ENCODE measurements around the gene CABP4. TPM values are rescaled to one million over a fixed set of nuclear protein-coding genes. Genes with fewer than 3 reads are reported as not detected.
A peak's percentile ranks its signal among the peaks of the same experiment; 100 is the strongest.

The CABP4 gene
- total and polyA plus RNA-seq, 2 donors (not counting 1 experiment from before 2014, with no cell fraction given) = 3.2 to 5.2 TPM

DNA sequence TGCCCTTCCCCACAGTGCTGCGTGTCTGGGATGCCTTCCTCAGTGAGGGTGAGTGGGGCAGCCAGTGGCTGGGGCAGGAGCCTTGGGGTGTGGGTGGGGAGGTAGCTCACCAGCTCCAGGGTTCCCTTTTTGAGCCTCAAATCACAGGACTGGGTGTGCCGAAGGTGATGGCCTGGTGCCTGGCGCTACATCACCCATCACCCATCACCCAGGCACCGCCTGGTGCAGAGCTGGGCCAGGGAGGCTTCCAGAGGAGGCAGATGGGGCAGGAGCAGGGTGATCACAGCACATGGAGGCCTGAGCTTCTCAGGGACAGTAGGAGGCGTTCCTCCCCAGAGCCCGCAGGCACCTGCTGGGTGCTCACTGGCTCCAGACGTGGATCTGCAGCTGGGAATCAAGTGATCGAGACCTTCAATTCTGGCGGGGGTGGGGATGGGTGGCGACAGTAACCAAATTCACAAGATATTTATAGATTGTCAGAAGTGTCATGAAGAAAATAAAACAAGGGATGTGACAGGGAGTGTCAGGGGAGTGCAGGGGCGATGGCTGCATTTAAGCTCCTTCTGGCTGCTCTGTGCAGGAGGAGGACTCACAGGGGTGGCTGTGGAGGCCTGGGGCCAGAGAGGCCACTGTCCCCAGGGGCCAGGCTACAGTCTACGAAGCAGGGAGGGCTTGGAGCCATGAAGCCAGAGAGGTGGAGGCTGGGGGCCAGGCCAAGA lies 48.0 kb upstream of the CABP4 start:
- peak overlapping the region; percentile 83 to 88 for H3K27ac ChIP-seq (ENCODE audit: low read length in 2 of 2)
- peaks cover 0 to 49% of the 10 kb centered on the region in 2 experiments for H3K36me3 ChIP-seq (replicated peaks in 1 of 2; ENCODE audit: control extremely low read depth in 1 of 2, control insufficient read depth in 1 of 2, extremely low read depth in 1 of 2, insufficient read depth in 2 of 2, low read length in 1 of 2)
- peak overlapping the region; percentile 89 for H3K4me2 ChIP-seq (replicated peaks; ENCODE audit: low read depth, low read length, poor library complexity, severe bottlenecking)
- H3K79me2 ChIP-seq (ENCODE audit: control insufficient read depth, insufficient read depth, low read length) = peaks cover 77% of the 10 kb centered on the region
- Mint-ChIP-seq H3K27ac (peak overlapping the region; percentile 100), H3K27me3 (no peaks in the 10 kb centered on the region), H3K4me3 (peak overlapping the region; percentile 72), H3K4me1 (peaks cover 84% of the 10 kb centered on the region), H3K9me3 (ENCODE audit: insufficient read depth) (no peaks in the 10 kb centered on the region)
- H3K9me3 ChIP-seq (ENCODE audit: control extremely low read depth in 1 of 3, control insufficient read depth in 2 of 3, insufficient read depth in 1 of 3, low read length in 2 of 3) = peaks cover 0 to 2% (median 0%) of the 10 kb centered on the region in 3 donors
- no peak overlapping the region for H2AFZ ChIP-seq (ENCODE audit: insufficient read depth, low read depth, low read length, poor library complexity, severe bottlenecking)
- H3K27me3 ChIP-seq (replicated peaks in 1 of 4; ENCODE audit: control extremely low read depth in 1 of 4, control insufficient read depth in 3 of 4, insufficient read depth in 4 of 4, low read length in 3 of 4) = no peaks in the 10 kb centered on the region
- peak overlapping the region in 4 of 5 experiments; percentile 7 to 96 (median 36) for H3K4me3 ChIP-seq (ENCODE audit: control extremely low read depth in 1 of 5, extremely low read depth in 1 of 5, insufficient read depth in 1 of 5, low read depth in 2 of 5, low read length in 4 of 5)
- ATAC-seq (ENCODE audit: low read depth) = no peak
- WGBS (ENCODE audit: insufficient coverage) = 16% methylated on average over 4 of the region's 12 CpGs
- intact Hi-C loops (cut with micrococcal nuclease) = loop anchor here (10.0 kb wide), 1 partner anchor 178 kb away; the partner anchor contains the start of gene GSTP1
- TF ChIP-seq, protein P1, sequence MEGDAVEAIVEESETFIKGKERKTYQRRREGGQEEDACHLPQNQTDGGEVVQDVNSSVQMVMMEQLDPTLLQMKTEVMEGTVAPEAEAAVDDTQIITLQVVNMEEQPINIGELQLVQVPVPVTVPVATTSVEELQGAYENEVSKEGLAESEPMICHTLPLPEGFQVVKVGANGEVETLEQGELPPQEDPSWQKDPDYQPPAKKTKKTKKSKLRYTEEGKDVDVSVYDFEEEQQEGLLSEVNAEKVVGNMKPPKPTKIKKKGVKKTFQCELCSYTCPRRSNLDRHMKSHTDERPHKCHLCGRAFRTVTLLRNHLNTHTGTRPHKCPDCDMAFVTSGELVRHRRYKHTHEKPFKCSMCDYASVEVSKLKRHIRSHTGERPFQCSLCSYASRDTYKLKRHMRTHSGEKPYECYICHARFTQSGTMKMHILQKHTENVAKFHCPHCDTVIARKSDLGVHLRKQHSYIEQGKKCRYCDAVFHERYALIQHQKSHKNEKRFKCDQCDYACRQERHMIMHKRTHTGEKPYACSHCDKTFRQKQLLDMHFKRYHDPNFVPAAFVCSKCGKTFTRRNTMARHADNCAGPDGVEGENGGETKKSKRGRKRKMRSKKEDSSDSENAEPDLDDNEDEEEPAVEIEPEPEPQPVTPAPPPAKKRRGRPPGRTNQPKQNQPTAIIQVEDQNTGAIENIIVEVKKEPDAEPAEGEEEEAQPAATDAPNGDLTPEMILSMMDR (IDR thresholded peaks at IDR 0.05) = no peak
- DNase-seq = peak; percentile 51
- POLR2A ChIA-PET = interaction anchor here (0.6 to 4.2 kb wide), 9 partner anchors 9 to 77 kb away, joined by 3 to 78 read pairs (median 5); partner anchors contain the start of genes PTPRCAP, RAD9A, RPS6KB2 and TMEM134
- H4K20me1 ChIP-seq (ENCODE audit: control insufficient read depth, insufficient read depth, low read length, poor library complexity, severe bottlenecking) = peaks cover 47% of the 10 kb centered on the region
- H3K4me1 ChIP-seq (ENCODE audit: control insufficient read depth in 2 of 2, insufficient read depth in 2 of 2, low read length in 2 of 2) = peaks cover 91 to 96% of the 10 kb centered on the region in 2 donors
- CTCF ChIA-PET = interaction anchor here (0.8 to 3.4 kb wide), 9 partner anchors 8 to 65 kb away, joined by 3 to 18 read pairs (median 4); partner anchors contain the start of genes CARNS1, PTPRCAP and RAD9A
- peak overlapping the region; percentile 89 for H3K9ac ChIP-seq (ENCODE audit: low read length)

DNA sequence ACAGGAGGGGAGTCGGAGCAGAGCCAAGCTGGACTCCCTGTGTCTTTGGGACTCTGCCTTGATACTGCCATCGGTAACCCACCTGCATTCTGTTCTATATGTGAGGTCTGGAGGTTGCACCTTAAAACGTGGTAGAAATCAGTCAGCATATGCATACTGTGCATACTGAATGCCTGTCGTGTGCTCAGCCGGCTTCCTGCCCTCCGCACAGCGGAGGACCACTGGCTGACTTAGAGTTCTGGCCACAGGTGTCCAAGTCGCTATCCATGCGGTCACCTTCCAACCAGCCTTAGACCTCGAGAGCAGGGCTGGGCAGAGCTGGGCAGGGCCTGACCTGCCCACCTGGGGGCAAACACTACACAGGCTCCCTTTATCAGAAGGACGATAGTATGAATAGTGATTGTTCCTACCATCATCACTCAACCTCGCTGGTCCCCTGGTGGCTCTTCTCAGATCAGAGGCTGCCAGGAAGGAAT lies 47.4 kb upstream of the CABP4 start:
- peak overlapping the region; percentile 89 for H3K9ac ChIP-seq (ENCODE audit: low read length)
- no peak for DNase-seq
- H4K20me1 ChIP-seq (ENCODE audit: control insufficient read depth, insufficient read depth, low read length, poor library complexity, severe bottlenecking) = peaks cover 47% of the 10 kb centered on the region
- POLR2A ChIA-PET = interaction anchor here (0.6 to 4.2 kb wide), 12 partner anchors 10 to 79 kb away, joined by 3 to 78 read pairs (median 5); partner anchors contain the start of genes PTPRCAP, RAD9A, RPS6KB2 and TMEM134
- Mint-ChIP-seq H3K4me1 (peaks cover 89% of the 10 kb centered on the region), H3K27me3 (no peaks in the 10 kb centered on the region), H3K4me3 (peak overlapping the region; percentile 79), H3K27ac (peak overlapping the region; percentile 100), H3K9me3 (ENCODE audit: insufficient read depth) (no peaks in the 10 kb centered on the region)
- H3K27ac ChIP-seq (ENCODE audit: low read length in 2 of 2) = peak overlapping the region; percentile 83 to 88
- intact Hi-C loops (cut with micrococcal nuclease) = loop anchor here (10.0 kb wide), 1 partner anchor 177 kb away; the partner anchor contains the start of gene GSTP1
- CTCF ChIA-PET = interaction anchor here (0.8 to 3.4 kb wide), 8 partner anchors 8 to 65 kb away, joined by 3 to 18 read pairs (median 4); partner anchors contain the start of genes CARNS1, PTPRCAP and RAD9A
- 69% methylated on average over 9 of the region's 12 CpGs for WGBS (ENCODE audit: insufficient coverage)
- peaks cover 0 to 49% of the 10 kb centered on the region in 2 experiments for H3K36me3 ChIP-seq (replicated peaks in 1 of 2; ENCODE audit: control extremely low read depth in 1 of 2, control insufficient read depth in 1 of 2, extremely low read depth in 1 of 2, insufficient read depth in 2 of 2, low read length in 1 of 2)
- peak overlapping the region in 3 of 5 experiments; percentile 7 to 36 (median 36) for H3K4me3 ChIP-seq (ENCODE audit: control extremely low read depth in 1 of 5, extremely low read depth in 1 of 5, insufficient read depth in 1 of 5, low read depth in 2 of 5, low read length in 4 of 5)
- H3K9me3 ChIP-seq (ENCODE audit: control extremely low read depth in 1 of 3, control insufficient read depth in 2 of 3, insufficient read depth in 1 of 3, low read length in 2 of 3) = peaks cover 0 to 2% (median 0%) of the 10 kb centered on the region in 3 donors
- TF ChIP-seq, protein P1 (IDR thresholded peaks at IDR 0.05) = no peak
- TF ChIP-seq EZH2 (IDR thresholded peaks at IDR 0.05; ENCODE audit: borderline replicate concordance, insufficient read depth, low read depth, low read length, poor library complexity, severe bottlenecking) = no peak
- H2AFZ ChIP-seq (ENCODE audit: insufficient read depth, low read depth, low read length, poor library complexity, severe bottlenecking) = no peak overlapping the region
- peaks cover 91 to 96% of the 10 kb centered on the region in 2 donors for H3K4me1 ChIP-seq (ENCODE audit: control insufficient read depth in 2 of 2, insufficient read depth in 2 of 2, low read length in 2 of 2)
- no peaks in the 10 kb centered on the region for H3K27me3 ChIP-seq (replicated peaks in 1 of 4; ENCODE audit: control extremely low read depth in 1 of 4, control insufficient read depth in 3 of 4, insufficient read depth in 4 of 4, low read length in 3 of 4)
- H3K4me2 ChIP-seq (replicated peaks; ENCODE audit: low read depth, low read length, poor library complexity, severe bottlenecking) = peak overlapping the region; percentile 89
- ATAC-seq (ENCODE audit: low read depth) = no peak
- peaks cover 71% of the 10 kb centered on the region for H3K79me2 ChIP-seq (ENCODE audit: control insufficient read depth, insufficient read depth, low read length)

All from B cell (primary cell).